ENCODE data around the gene SLPI.

The SLPI gene

GRCh38 chr20:45211569-45212474, 42.5 kb downstream of the SLPI start:
- DNase-seq = no peak

DNA sequence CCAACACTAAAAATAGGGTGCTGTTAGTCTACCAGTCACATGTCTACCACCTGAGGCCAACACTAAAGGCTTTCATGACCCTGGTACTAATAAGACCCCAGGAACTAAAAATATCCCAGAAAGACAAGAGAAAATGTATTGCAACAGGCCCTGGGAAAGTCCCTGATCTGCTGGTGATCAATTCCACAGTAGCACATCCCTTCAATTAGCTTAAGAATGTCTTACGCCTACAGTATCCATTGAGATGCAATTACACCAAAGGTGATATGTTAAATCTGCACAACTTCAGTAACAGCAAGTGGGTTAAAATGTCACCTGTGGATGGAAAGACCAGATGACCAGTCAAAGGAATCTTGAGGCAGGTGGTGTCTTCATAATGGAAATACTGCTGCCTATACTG, 44.4 kb downstream of the SLPI start:
- no peak for DNase-seq

DNA sequence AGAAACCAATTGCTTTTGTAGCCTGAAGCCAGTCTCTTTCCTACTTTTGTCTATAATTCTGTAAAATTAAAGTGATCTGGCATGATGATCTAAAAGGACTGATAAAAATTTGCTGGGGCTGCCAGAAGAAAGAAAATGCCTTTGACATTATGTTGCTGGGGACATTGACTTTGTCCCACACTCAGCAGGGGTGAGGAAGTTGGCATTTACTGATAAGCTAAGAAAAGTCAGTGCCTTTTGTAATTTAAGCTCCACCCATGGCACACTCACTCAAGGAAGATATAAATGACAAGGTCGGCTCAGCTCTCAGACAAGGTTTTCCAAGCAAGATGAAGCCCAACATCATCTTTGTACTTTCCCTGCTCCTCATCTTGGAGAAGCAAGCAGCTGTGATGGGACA, 47.6 kb downstream of the SLPI start, which contains the start of gene SEMG1:
Gene SEMG1 (plus strand): TSS at position 309 of the 400 bp plus-strand sequence. CDS start 21 bp downstream, at position 330.
- no peak for DNase-seq
